ENCODE results near the gene SFRP2. TPM values are rescaled to one million over a fixed set of nuclear protein-coding genes. Genes with fewer than 3 reads are reported as not detected.
A peak's percentile ranks its signal among the peaks of the same experiment; 100 is the strongest.

The SFRP2 gene
- total RNA-seq, 1 donor from 2014 or later: 39.5 TPM

- H3K4me3 ChIP-seq: peak overlapping the region; percentile 29
- no peak for ATAC-seq
- intact Hi-C loops (cut with DNase I): no loop called here
These were observed 1.6 kb upstream of the SFRP2 start for GRCh38 chr4:153790500-153790865.

GRCh38 chr4:153789741-153790499 is 1.0 kb upstream of the SFRP2 start:
- intact Hi-C loops (cut with DNase I): no loop called here
- H3K27ac ChIP-seq: no peak overlapping the region
- TF ChIP-seq, protein P1, sequence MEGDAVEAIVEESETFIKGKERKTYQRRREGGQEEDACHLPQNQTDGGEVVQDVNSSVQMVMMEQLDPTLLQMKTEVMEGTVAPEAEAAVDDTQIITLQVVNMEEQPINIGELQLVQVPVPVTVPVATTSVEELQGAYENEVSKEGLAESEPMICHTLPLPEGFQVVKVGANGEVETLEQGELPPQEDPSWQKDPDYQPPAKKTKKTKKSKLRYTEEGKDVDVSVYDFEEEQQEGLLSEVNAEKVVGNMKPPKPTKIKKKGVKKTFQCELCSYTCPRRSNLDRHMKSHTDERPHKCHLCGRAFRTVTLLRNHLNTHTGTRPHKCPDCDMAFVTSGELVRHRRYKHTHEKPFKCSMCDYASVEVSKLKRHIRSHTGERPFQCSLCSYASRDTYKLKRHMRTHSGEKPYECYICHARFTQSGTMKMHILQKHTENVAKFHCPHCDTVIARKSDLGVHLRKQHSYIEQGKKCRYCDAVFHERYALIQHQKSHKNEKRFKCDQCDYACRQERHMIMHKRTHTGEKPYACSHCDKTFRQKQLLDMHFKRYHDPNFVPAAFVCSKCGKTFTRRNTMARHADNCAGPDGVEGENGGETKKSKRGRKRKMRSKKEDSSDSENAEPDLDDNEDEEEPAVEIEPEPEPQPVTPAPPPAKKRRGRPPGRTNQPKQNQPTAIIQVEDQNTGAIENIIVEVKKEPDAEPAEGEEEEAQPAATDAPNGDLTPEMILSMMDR (IDR thresholded peaks at IDR 0.05): no peak
- H3K4me1 ChIP-seq: peaks cover 35% of the 10 kb centered on the region
- no peaks in the 10 kb centered on the region for H3K9me3 ChIP-seq
- no peaks in the 10 kb centered on the region for H3K36me3 ChIP-seq
- DNase-seq (no peak), ATAC-seq (no peak)
- H3K4me3 ChIP-seq: no peak overlapping the region
- H3K27me3 ChIP-seq (ENCODE audit: low read depth): peaks cover 89% of the 10 kb centered on the region

More at GRCh38 chr4:153790500-153790865, 1.6 kb upstream of the SFRP2 start:
- no peaks in the 10 kb centered on the region for H3K9me3 ChIP-seq
- peaks cover 93% of the 10 kb centered on the region for H3K27me3 ChIP-seq (ENCODE audit: low read depth)
- TF ChIP-seq, protein P1 (IDR thresholded peaks at IDR 0.05): no peak
- no peaks in the 10 kb centered on the region for H3K36me3 ChIP-seq
- H3K27ac ChIP-seq: no peak overlapping the region
- DNase-seq: no peak
- peaks cover 35% of the 10 kb centered on the region for H3K4me1 ChIP-seq

- H3K36me3 ChIP-seq: no peaks in the 10 kb centered on the region
- H3K27me3 ChIP-seq (ENCODE audit: low read depth): peaks cover 83% of the 10 kb centered on the region
- ATAC-seq: no peak
- peaks cover 35% of the 10 kb centered on the region for H3K4me1 ChIP-seq
- peak overlapping the region; percentile 46 for H3K4me3 ChIP-seq
- no peak for DNase-seq
- intact Hi-C loops (cut with DNase I): no loop called here
- H3K9me3 ChIP-seq: no peaks in the 10 kb centered on the region
- H3K27ac ChIP-seq: no peak overlapping the region
- TF ChIP-seq, protein P1 (IDR thresholded peaks at IDR 0.05): no peak
These were observed 851 bp downstream of the SFRP2 start for GRCh38 chr4:153788051-153788412.

GRCh38 chr4:153787575-153787974 is 1.3 kb downstream of the SFRP2 start:
- Histone ChIP-seq H3K4me1 (peaks cover 33% of the 10 kb centered on the region), H3K27me3 (ENCODE audit: low read depth) (peaks cover 78% of the 10 kb centered on the region), H3K4me3 (peak overlapping the region; percentile 46)

DNA sequence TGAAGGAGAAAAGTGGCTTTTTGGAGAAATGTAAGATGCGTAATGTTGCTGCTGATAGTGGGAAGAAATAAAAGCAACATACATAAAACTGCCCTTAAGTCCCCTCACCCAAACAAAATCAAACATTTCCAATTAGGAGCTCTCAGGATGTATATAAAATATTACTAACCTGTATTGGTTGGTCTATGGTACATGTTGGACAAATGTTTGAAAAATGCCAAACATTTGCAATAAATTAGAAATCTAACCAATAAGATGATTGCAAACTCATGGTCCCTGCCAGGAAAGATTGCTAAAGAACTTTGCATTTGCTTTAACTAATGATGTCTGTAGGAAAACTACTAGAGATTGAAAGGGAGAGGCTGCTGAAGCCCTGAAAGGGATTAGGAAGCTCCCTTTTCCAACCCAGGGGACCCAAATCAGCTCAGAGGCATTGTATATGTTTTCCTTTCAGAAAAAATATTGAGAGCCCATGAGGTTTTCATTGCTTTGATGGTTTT is 1.8 kb downstream of the SFRP2 start:
- Histone ChIP-seq H3K27me3 (ENCODE audit: low read depth) (peaks cover 74% of the 10 kb centered on the region), H3K4me1 (peaks cover 28% of the 10 kb centered on the region), H3K36me3 (no peaks in the 10 kb centered on the region), H3K27ac (no peak overlapping the region), H3K9me3 (no peaks in the 10 kb centered on the region), H3K4me3 (peak overlapping the region; percentile 46)
- TF ChIP-seq, protein P1 (IDR thresholded peaks at IDR 0.05): no peak
- DNase-seq (no peak), ATAC-seq (no peak)
- intact Hi-C loops (cut with DNase I): no loop called here

More at GRCh38 chr4:153787575-153787974, 1.3 kb downstream of the SFRP2 start:
- ATAC-seq: no peak
- H3K27ac ChIP-seq: no peak overlapping the region
- no peaks in the 10 kb centered on the region for H3K36me3 ChIP-seq
- H3K9me3 ChIP-seq: no peaks in the 10 kb centered on the region
- intact Hi-C loops (cut with DNase I): no loop called here
- no peak for DNase-seq
- TF ChIP-seq, protein P1 (IDR thresholded peaks at IDR 0.05): no peak

Measured in lower lobe of right lung (tissue), 2 donors.